ENCODE measurements around the gene ITGB7. TPM values are rescaled to one million over a fixed set of nuclear protein-coding genes. Genes with fewer than 3 reads are reported as not detected.

The ITGB7 gene
- total RNA-seq, 1 experiment from 2014 or later: 0.98 TPM

DNA sequence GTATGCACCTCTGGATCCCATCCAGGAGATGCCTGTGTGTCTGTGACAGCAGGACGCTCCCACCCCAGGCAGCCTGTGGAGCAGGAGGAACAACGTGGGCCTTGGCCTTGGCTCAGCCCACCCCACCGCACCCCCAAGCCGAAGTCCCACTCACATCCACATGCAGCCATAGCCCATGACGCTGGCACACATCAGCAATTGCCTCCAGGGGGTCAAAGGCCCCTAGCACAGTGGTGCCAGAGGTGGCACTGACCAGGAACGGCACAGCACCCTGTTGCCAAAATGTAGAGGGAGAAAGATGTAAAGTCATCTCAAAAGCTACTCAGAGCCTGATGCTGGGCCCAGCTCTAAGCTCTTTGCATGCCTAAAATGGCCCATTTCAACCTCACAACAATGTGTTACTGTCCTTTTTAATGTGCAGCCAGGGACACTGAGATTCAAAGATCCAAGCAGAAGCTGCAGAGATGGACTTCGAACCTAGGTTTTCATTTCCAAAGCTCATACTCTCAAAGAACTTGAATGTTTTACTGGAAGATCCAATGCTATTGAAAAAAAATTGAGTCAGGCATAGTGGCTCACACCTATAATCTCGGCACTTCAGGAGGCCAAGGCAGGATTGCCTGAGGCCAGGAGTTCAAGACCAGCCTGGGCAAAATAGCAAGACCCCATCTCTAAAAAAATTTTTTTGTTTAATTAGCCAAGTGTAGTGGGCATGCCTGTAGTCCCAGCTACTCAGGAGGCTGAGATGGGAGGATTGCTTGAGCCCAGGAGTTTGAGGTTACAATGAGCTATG lies 45.7 kb downstream of the ITGB7 start:
- POLR2A ChIA-PET: no interaction called here
- Histone ChIP-seq H3K4me1 (ENCODE audit: control insufficient read depth, insufficient read depth, low read length) (no peaks in the 10 kb centered on the region), H3K27ac (ENCODE audit: low read length) (no peak overlapping the region), H3K36me3 (ENCODE audit: control insufficient read depth, insufficient read depth, low read length) (no peaks in the 10 kb centered on the region), H3K27me3 (ENCODE audit: control insufficient read depth, insufficient read depth, low read length) (no peaks in the 10 kb centered on the region), H3K9me3 (ENCODE audit: control insufficient read depth, insufficient read depth, low read depth, low read length) (no peaks in the 10 kb centered on the region), H3K4me3 (ENCODE audit: low read depth in 2 of 2, low read length in 2 of 2) (no peak overlapping the region)
- no TSS peak for BruUV-seq (replicated peaks)
- TF ChIP-seq, protein P1, sequence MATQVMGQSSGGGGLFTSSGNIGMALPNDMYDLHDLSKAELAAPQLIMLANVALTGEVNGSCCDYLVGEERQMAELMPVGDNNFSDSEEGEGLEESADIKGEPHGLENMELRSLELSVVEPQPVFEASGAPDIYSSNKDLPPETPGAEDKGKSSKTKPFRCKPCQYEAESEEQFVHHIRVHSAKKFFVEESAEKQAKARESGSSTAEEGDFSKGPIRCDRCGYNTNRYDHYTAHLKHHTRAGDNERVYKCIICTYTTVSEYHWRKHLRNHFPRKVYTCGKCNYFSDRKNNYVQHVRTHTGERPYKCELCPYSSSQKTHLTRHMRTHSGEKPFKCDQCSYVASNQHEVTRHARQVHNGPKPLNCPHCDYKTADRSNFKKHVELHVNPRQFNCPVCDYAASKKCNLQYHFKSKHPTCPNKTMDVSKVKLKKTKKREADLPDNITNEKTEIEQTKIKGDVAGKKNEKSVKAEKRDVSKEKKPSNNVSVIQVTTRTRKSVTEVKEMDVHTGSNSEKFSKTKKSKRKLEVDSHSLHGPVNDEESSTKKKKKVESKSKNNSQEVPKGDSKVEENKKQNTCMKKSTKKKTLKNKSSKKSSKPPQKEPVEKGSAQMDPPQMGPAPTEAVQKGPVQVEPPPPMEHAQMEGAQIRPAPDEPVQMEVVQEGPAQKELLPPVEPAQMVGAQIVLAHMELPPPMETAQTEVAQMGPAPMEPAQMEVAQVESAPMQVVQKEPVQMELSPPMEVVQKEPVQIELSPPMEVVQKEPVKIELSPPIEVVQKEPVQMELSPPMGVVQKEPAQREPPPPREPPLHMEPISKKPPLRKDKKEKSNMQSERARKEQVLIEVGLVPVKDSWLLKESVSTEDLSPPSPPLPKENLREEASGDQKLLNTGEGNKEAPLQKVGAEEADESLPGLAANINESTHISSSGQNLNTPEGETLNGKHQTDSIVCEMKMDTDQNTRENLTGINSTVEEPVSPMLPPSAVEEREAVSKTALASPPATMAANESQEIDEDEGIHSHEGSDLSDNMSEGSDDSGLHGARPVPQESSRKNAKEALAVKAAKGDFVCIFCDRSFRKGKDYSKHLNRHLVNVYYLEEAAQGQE (IDR thresholded peaks at IDR 0.05; ENCODE audit: insufficient read depth in 1 of 2, low read depth in 2 of 2, low read length in 1 of 2): no peak
- TF ChIP-seq SIN3A (IDR thresholded peaks at IDR 0.05; ENCODE audit: borderline replicate concordance, insufficient read depth, low read depth, low read length) (no peak), TCF7L2 (IDR thresholded peaks at IDR 0.05; ENCODE audit: low read depth, low read length) (no peak)
- TF ChIP-seq, protein P2, sequence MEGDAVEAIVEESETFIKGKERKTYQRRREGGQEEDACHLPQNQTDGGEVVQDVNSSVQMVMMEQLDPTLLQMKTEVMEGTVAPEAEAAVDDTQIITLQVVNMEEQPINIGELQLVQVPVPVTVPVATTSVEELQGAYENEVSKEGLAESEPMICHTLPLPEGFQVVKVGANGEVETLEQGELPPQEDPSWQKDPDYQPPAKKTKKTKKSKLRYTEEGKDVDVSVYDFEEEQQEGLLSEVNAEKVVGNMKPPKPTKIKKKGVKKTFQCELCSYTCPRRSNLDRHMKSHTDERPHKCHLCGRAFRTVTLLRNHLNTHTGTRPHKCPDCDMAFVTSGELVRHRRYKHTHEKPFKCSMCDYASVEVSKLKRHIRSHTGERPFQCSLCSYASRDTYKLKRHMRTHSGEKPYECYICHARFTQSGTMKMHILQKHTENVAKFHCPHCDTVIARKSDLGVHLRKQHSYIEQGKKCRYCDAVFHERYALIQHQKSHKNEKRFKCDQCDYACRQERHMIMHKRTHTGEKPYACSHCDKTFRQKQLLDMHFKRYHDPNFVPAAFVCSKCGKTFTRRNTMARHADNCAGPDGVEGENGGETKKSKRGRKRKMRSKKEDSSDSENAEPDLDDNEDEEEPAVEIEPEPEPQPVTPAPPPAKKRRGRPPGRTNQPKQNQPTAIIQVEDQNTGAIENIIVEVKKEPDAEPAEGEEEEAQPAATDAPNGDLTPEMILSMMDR (IDR thresholded peaks at IDR 0.05): no peak
- in situ Hi-C loops (cut with HindIII; ENCODE audit: low pct_unique_long_range_greater_than_20kb, low sequenced_read_pairs): no loop called here
- intact Hi-C loops (cut with micrococcal nuclease; ENCODE audit: unreplicated experiment): no loop called here
- CTCF ChIA-PET: interaction anchor here (0.6 to 2.0 kb wide), 3 partner anchors 53 to 160 kb away, joined by 3 to 5 read pairs (median 4); partner anchors contain the start of gene AAAS
- DNase-seq (ENCODE audit: low read depth, low spot score) (no peak), ATAC-seq (no peak)

- H3K27me3 ChIP-seq (ENCODE audit: control insufficient read depth, insufficient read depth, low read length): no peaks in the 10 kb centered on the region
- DNase-seq (ENCODE audit: low read depth, low spot score) (no peak), ATAC-seq (no peak)
- intact Hi-C loops (cut with micrococcal nuclease; ENCODE audit: unreplicated experiment) (no loop called here), in situ Hi-C loops (cut with HindIII; ENCODE audit: low pct_unique_long_range_greater_than_20kb, low sequenced_read_pairs) (no loop called here)
- H3K36me3 ChIP-seq (ENCODE audit: control insufficient read depth, insufficient read depth, low read length): no peaks in the 10 kb centered on the region
- TF ChIP-seq TCF7L2 (IDR thresholded peaks at IDR 0.05; ENCODE audit: low read depth, low read length): no peak
- H3K4me1 ChIP-seq (ENCODE audit: control insufficient read depth, insufficient read depth, low read length): no peaks in the 10 kb centered on the region
- no peak overlapping the region for H3K4me3 ChIP-seq (ENCODE audit: low read depth in 2 of 2, low read length in 2 of 2)
- H3K9me3 ChIP-seq (ENCODE audit: control insufficient read depth, insufficient read depth, low read depth, low read length): no peaks in the 10 kb centered on the region
- BruUV-seq (replicated peaks): no TSS peak
- POLR2A ChIA-PET: interaction anchor here (1.2 kb wide), 1 partner anchor 20 kb away, joined by 3 read pairs; the partner anchor contains the start of genes CSAD and ZNF740
- CTCF ChIA-PET: interaction anchor here (0.6 to 3.1 kb wide), 6 partner anchors 10 to 161 kb away, joined by 3 to 15 read pairs (median 4); partner anchors contain the start of gene AAAS
- H3K27ac ChIP-seq (ENCODE audit: low read length): no peak overlapping the region
Observed at GRCh38 chr12:53160673-53161072, 46.4 kb downstream of the ITGB7 start.

GRCh38 chr12:53160000-53160399 lies 47.1 kb downstream of the ITGB7 start:
- Histone ChIP-seq H3K36me3 (ENCODE audit: control insufficient read depth, insufficient read depth, low read length) (no peaks in the 10 kb centered on the region), H3K9me3 (ENCODE audit: control insufficient read depth, insufficient read depth, low read depth, low read length) (no peaks in the 10 kb centered on the region), H3K4me3 (ENCODE audit: low read depth in 2 of 2, low read length in 2 of 2) (no peak overlapping the region), H3K27me3 (ENCODE audit: control insufficient read depth, insufficient read depth, low read length) (no peaks in the 10 kb centered on the region), H3K4me1 (ENCODE audit: control insufficient read depth, insufficient read depth, low read length) (no peaks in the 10 kb centered on the region), H3K27ac (ENCODE audit: low read length) (peak overlapping the region; percentile 69; the same call in 1 of the 2 replicates)
- TF ChIP-seq, protein P2 (IDR thresholded peaks at IDR 0.05): no peak
- no peak for TF ChIP-seq POLR2AphosphoS5 (IDR thresholded peaks at IDR 0.05; ENCODE audit: low read depth, low read length)
- TF ChIP-seq TCF7L2 (IDR thresholded peaks at IDR 0.05; ENCODE audit: low read depth, low read length): no peak
- in situ Hi-C loops (cut with HindIII; ENCODE audit: low pct_unique_long_range_greater_than_20kb, low sequenced_read_pairs) (no loop called here), intact Hi-C loops (cut with micrococcal nuclease; ENCODE audit: unreplicated experiment) (loop anchor here (10.0 kb wide), 1 partner anchor 95 kb away; no protein-coding TSS in a partner anchor)
- POLR2A ChIA-PET: interaction anchor here (1.2 kb wide), 1 partner anchor 21 kb away, joined by 3 read pairs; the partner anchor contains the start of genes CSAD and ZNF740
- CTCF ChIA-PET: interaction anchor here (0.6 to 3.1 kb wide), 11 partner anchors 9 to 219 kb away, joined by 3 to 15 read pairs (median 3); partner anchors contain the start of gene AAAS
- ATAC-seq: peak; percentile 31
- BruUV-seq (replicated peaks): no TSS peak
- no peak for DNase-seq (ENCODE audit: low read depth, low spot score)

All from Panc1 (cell line).